HG03432 (cell line): ENCODE results near the gene WBP4.
"Not testable (repeated sequence)": the region's sequence is repeated elsewhere in the genome, so short reads cannot be mapped to it uniquely, and the experiment has no call there.

ENCODE experiments used
- ATAC-seq: cut with Tn5 transposase; IDR thresholded peaks from one replicate; pipeline ENCODE4 v1.9.1; 2021; ENCODE audit warnings: mild to moderate bottlenecking, moderate library complexity; ENCODE audit not compliant: unreplicated experiment

WBP4 gene

GRCh38 chr13:41075485-41075884 is 14.2 kb downstream of the WBP4 start:
- no peak for ATAC-seq

GRCh38 chr13:41077475-41077874 is 16.2 kb downstream of the WBP4 start:
- no peak for ATAC-seq

- no peak for ATAC-seq
Observed at GRCh38 chr13:41079725-41080124, 18.4 kb downstream of the WBP4 start.

GRCh38 chr13:41085961-41086585 is 24.8 kb downstream of the WBP4 start:
- no peak for ATAC-seq

- not testable (repeated sequence) for ATAC-seq
Observed at GRCh38 chr13:41095681-41096080, 34.4 kb downstream of the WBP4 start.

- ATAC-seq: no peak
Observed at GRCh38 chr13:41098761-41099160, 37.5 kb downstream of the WBP4 start.

GRCh38 chr13:41099986-41100385 is 38.7 kb downstream of the WBP4 start:
- no peak for ATAC-seq

- ATAC-seq: no peak
Observed at GRCh38 chr13:41107104-41107571, 45.8 kb downstream of the WBP4 start.

- no peak for ATAC-seq
Observed at GRCh38 chr13:41107584-41108014, 46.3 kb downstream of the WBP4 start.

GRCh38 chr13:41111454-41111853 is 50.1 kb downstream of the WBP4 start:
- ATAC-seq: no peak

- ATAC-seq: no peak
Observed at GRCh38 chr13:41117869-41118268, 56.6 kb downstream of the WBP4 start.

GRCh38 chr13:41122838-41123237 is 61.5 kb downstream of the WBP4 start:
- no peak for ATAC-seq

GRCh38 chr13:41127701-41128100 is 66.4 kb downstream of the WBP4 start:
- ATAC-seq: no peak

GRCh38 chr13:41130356-41130755 is 69.0 kb downstream of the WBP4 start:
- no peak for ATAC-seq

GRCh38 chr13:41131189-41131588 is 69.9 kb downstream of the WBP4 start:
- not testable (repeated sequence) for ATAC-seq

GRCh38 chr13:41131660-41132511 is 70.6 kb downstream of the WBP4 start:
- peak; percentile 17 for ATAC-seq

- peak; percentile 98 for ATAC-seq
Observed at GRCh38 chr13:41132512-41133152, 71.3 kb downstream of the WBP4 start, which contains the start of gene KBTBD6. KBTBD6 (minus strand) TSS chr13:41132802; CDS start chr13:41132511, 291 bp downstream.
